ENCODE measurements around the gene OTUD1.

GRCh38 chr10:23472181-23472580 is 33.3 kb downstream of the OTUD1 start:
- no peak for TF ChIP-seq POLR2AphosphoS5 (IDR thresholded peaks at IDR 0.05)
- TF ChIP-seq, protein P1, sequence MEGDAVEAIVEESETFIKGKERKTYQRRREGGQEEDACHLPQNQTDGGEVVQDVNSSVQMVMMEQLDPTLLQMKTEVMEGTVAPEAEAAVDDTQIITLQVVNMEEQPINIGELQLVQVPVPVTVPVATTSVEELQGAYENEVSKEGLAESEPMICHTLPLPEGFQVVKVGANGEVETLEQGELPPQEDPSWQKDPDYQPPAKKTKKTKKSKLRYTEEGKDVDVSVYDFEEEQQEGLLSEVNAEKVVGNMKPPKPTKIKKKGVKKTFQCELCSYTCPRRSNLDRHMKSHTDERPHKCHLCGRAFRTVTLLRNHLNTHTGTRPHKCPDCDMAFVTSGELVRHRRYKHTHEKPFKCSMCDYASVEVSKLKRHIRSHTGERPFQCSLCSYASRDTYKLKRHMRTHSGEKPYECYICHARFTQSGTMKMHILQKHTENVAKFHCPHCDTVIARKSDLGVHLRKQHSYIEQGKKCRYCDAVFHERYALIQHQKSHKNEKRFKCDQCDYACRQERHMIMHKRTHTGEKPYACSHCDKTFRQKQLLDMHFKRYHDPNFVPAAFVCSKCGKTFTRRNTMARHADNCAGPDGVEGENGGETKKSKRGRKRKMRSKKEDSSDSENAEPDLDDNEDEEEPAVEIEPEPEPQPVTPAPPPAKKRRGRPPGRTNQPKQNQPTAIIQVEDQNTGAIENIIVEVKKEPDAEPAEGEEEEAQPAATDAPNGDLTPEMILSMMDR (IDR thresholded peaks at IDR 0.05; ENCODE audit: poor library complexity, severe bottlenecking): no peak
- TF ChIP-seq EZH2 (IDR thresholded peaks at IDR 0.05; ENCODE audit: borderline replicate concordance, insufficient read depth, low read length, poor library complexity, severe bottlenecking): no peak
- TF ChIP-seq TAF1 (IDR thresholded peaks at IDR 0.05; ENCODE audit: low read depth): no peak

Measured in neural cell (in vitro differentiated cells).